ENCODE results near the gene MRPS5. TPM values are rescaled to one million over a fixed set of nuclear protein-coding genes. Genes with fewer than 3 reads are reported as not detected.
"Not testable (repeated sequence)": the region's sequence is repeated elsewhere in the genome, so short reads cannot be mapped to it uniquely, and the experiment has no call there.

MRPS5 gene
- 44.5 and 55.1 TPM in 2 replicates for total RNA-seq (2014; rRNA removed; shearing (Covaris generic))

- DNase-seq (ENCODE audit: low spot score), result peak; percentile 31
Measured at GRCh38 chr2:95121407-95122196, at the start of gene MRPS5. Gene MRPS5, minus strand, starts transcription at chr2:95121808. Its CDS starts 17 bp downstream, at chr2:95121791.

GRCh38 chr2:95166065-95166763 lies 44.6 kb upstream of the MRPS5 start:
- DNase-seq (ENCODE audit: low spot score), result no peak

GRCh38 chr2:95165371-95166064 lies 43.9 kb upstream of the MRPS5 start, which contains the start of gene ZNF2:
Gene ZNF2, plus strand, starts transcription at chr2:95165809. Its CDS starts 10,418 bp downstream, at chr2:95176227.
- DNase-seq (ENCODE audit: low spot score), result peak; percentile 96

GRCh38 chr2:95165030-95165370 lies 43.4 kb upstream of the MRPS5 start:
- no peak for DNase-seq (ENCODE audit: low spot score)

- DNase-seq (ENCODE audit: low spot score), result peak; percentile 23
Measured at GRCh38 chr2:95159690-95160449, 38.3 kb upstream of the MRPS5 start, which contains the start of gene ZNF514. Gene ZNF514, minus strand, starts transcription at chr2:95159848. Its CDS starts 6,595 bp downstream, at chr2:95153253.

- DNase-seq (ENCODE audit: low spot score), result no peak
Measured at GRCh38 chr2:95158891-95159619, 37.4 kb upstream of the MRPS5 start.

- no peak for DNase-seq (ENCODE audit: low spot score)
Measured at GRCh38 chr2:95158441-95158840, 36.8 kb upstream of the MRPS5 start.

GRCh38 chr2:95149397-95149984 lies 27.9 kb upstream of the MRPS5 start:
- DNase-seq (ENCODE audit: low spot score), result no peak

- no peak for DNase-seq (ENCODE audit: low spot score)
Measured at GRCh38 chr2:95143838-95144237, 22.2 kb upstream of the MRPS5 start.

GRCh38 chr2:95138702-95139101 lies 17.1 kb upstream of the MRPS5 start:
- DNase-seq (ENCODE audit: low spot score), result no peak

- no peak for DNase-seq (ENCODE audit: low spot score)
Measured at GRCh38 chr2:95122197-95122551, 566 bp upstream of the MRPS5 start.

- DNase-seq (ENCODE audit: low spot score), result no peak
Measured at GRCh38 chr2:95121093-95121406, 558 bp downstream of the MRPS5 start.

- DNase-seq (ENCODE audit: low spot score), result peak; percentile 48
Measured at GRCh38 chr2:95115418-95115817, 6.2 kb downstream of the MRPS5 start.

- DNase-seq (ENCODE audit: low spot score), result no peak
Measured at GRCh38 chr2:95113464-95113863, 8.1 kb downstream of the MRPS5 start.

- DNase-seq (ENCODE audit: low spot score), result no peak
Measured at GRCh38 chr2:95110395-95110794, 11.2 kb downstream of the MRPS5 start.

GRCh38 chr2:95109260-95109659 lies 12.3 kb downstream of the MRPS5 start:
- no peak for DNase-seq (ENCODE audit: low spot score)

GRCh38 chr2:95106081-95106480 lies 15.5 kb downstream of the MRPS5 start:
- DNase-seq (ENCODE audit: low spot score), result no peak

GRCh38 chr2:95104606-95105005 lies 17.0 kb downstream of the MRPS5 start:
- no peak for DNase-seq (ENCODE audit: low spot score)

GRCh38 chr2:95099910-95100309 lies 21.7 kb downstream of the MRPS5 start:
- DNase-seq (ENCODE audit: low spot score), result no peak

GRCh38 chr2:95098273-95098672 lies 23.3 kb downstream of the MRPS5 start:
- not testable (repeated sequence) for DNase-seq (ENCODE audit: low spot score)
